ENCODE measurements around the gene MEG3.

MEG3 gene

GRCh38 chr14:100846309-100846859, 20.5 kb downstream of the MEG3 start:
- no peak for DNase-seq (ENCODE audit: low read depth, low spot score)

- DNase-seq (ENCODE audit: low read depth, low spot score): no peak
Observed at GRCh38 chr14:100849115-100849781, 23.3 kb downstream of the MEG3 start.

GRCh38 chr14:100850841-100851585, 25.1 kb downstream of the MEG3 start:
- no peak for DNase-seq (ENCODE audit: low read depth, low spot score)

GRCh38 chr14:100851586-100851916, 25.6 kb downstream of the MEG3 start:
- no peak for DNase-seq (ENCODE audit: low read depth, low spot score)

GRCh38 chr14:100851946-100852620, 26.2 kb downstream of the MEG3 start:
- DNase-seq (ENCODE audit: low read depth, low spot score): no peak

GRCh38 chr14:100854435-100854834, 28.5 kb downstream of the MEG3 start:
- no peak for DNase-seq (ENCODE audit: low read depth, low spot score)

- no peak for DNase-seq (ENCODE audit: low read depth, low spot score)
Observed at GRCh38 chr14:100855256-100855930, 29.5 kb downstream of the MEG3 start.

- no peak for DNase-seq (ENCODE audit: low read depth, low spot score)
Observed at GRCh38 chr14:100856056-100856950, 30.4 kb downstream of the MEG3 start.

- no peak for DNase-seq (ENCODE audit: low read depth, low spot score)
Observed at GRCh38 chr14:100857233-100857922, 31.5 kb downstream of the MEG3 start.

- DNase-seq (ENCODE audit: low read depth, low spot score): no peak
Observed at GRCh38 chr14:100857923-100858837, 32.3 kb downstream of the MEG3 start.

- no peak for DNase-seq (ENCODE audit: low read depth, low spot score)
Observed at GRCh38 chr14:100858838-100859220, 32.9 kb downstream of the MEG3 start.

GRCh38 chr14:100859781-100860180, 33.9 kb downstream of the MEG3 start:
- DNase-seq (ENCODE audit: low read depth, low spot score): no peak

GRCh38 chr14:100860556-100861187, 34.8 kb downstream of the MEG3 start:
- no peak for DNase-seq (ENCODE audit: low read depth, low spot score)

GRCh38 chr14:100861188-100861936, 35.4 kb downstream of the MEG3 start:
- DNase-seq (ENCODE audit: low read depth, low spot score): no peak

GRCh38 chr14:100861937-100862247, 36.0 kb downstream of the MEG3 start:
- no peak for DNase-seq (ENCODE audit: low read depth, low spot score)

- no peak for DNase-seq (ENCODE audit: low read depth, low spot score)
Observed at GRCh38 chr14:100862277-100862676, 36.4 kb downstream of the MEG3 start.

GRCh38 chr14:100862793-100863192, 36.9 kb downstream of the MEG3 start:
- no peak for DNase-seq (ENCODE audit: low read depth, low spot score)

GRCh38 chr14:100864206-100864605, 38.3 kb downstream of the MEG3 start:
- no peak for DNase-seq (ENCODE audit: low read depth, low spot score)
